ENCODE measurements around the gene FAM83F. TPM values are rescaled to one million over a fixed set of nuclear protein-coding genes. Genes with fewer than 3 reads are reported as not detected.

FAM83F gene
- polyA plus RNA-seq, 2 of the 4 experiments (the other 2 are of a cell fraction), result not detected

DNA sequence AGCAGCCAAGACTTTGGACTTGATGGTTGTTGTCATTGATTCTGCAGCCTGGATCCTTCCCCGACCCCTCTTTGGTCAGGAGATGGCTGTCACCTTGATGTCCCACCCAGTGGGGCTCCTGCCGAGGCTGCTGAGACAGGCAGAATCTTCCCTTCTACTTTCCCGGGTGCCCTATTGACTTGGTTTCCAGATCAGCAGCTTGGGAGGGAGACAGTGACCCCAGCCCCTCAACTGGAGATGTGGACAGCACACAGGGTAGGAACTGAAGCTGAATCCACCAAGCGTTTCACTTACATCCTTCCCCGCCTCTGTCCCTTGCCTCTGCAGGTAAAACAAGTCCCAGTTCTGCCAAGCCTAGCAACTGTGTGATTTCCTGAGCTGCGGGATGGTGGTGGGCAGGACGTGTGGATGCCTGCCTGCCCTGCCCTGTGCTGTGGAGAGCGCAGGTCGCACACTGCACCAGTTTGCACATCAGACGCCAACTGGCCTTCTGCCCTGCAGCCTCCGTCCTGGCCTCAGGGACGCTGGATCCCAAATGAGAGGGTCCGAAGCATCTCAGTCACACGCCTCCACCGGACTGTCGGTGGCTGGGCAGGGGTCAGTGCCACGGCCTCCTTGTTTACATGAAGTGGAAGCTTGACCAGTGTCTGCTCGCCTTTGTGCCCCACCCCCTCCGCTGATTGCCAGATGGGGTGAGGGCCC lies 34.6 kb downstream of the FAM83F start:
- ChIA-PET CTCF (interaction anchor here (0.7 to 28.4 kb wide), 4 partner anchors 7 to 870 kb away, joined by 3 to 899 read pairs (median 62); partner anchors contain the start of gene RPS19BP1), POLR2A (interaction anchor here (0.9 kb wide), 1 partner anchor 15 kb away, joined by 3 read pairs; no protein-coding TSS in a partner anchor)
- no peak overlapping the region for H3K4me3 ChIP-seq
- no peak for TF ChIP-seq MAZ (IDR thresholded peaks at IDR 0.05; ENCODE audit: borderline replicate concordance, low read depth, low read length)
- no peak for TF ChIP-seq SREBF2 (IDR thresholded peaks at IDR 0.05)
- TF ChIP-seq, protein P1, sequence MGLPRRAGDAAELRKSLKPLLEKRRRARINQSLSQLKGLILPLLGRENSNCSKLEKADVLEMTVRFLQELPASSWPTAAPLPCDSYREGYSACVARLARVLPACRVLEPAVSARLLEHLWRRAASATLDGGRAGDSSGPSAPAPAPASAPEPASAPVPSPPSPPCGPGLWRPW (IDR thresholded peaks at IDR 0.05), result no peak
- TF ChIP-seq, protein P2, sequence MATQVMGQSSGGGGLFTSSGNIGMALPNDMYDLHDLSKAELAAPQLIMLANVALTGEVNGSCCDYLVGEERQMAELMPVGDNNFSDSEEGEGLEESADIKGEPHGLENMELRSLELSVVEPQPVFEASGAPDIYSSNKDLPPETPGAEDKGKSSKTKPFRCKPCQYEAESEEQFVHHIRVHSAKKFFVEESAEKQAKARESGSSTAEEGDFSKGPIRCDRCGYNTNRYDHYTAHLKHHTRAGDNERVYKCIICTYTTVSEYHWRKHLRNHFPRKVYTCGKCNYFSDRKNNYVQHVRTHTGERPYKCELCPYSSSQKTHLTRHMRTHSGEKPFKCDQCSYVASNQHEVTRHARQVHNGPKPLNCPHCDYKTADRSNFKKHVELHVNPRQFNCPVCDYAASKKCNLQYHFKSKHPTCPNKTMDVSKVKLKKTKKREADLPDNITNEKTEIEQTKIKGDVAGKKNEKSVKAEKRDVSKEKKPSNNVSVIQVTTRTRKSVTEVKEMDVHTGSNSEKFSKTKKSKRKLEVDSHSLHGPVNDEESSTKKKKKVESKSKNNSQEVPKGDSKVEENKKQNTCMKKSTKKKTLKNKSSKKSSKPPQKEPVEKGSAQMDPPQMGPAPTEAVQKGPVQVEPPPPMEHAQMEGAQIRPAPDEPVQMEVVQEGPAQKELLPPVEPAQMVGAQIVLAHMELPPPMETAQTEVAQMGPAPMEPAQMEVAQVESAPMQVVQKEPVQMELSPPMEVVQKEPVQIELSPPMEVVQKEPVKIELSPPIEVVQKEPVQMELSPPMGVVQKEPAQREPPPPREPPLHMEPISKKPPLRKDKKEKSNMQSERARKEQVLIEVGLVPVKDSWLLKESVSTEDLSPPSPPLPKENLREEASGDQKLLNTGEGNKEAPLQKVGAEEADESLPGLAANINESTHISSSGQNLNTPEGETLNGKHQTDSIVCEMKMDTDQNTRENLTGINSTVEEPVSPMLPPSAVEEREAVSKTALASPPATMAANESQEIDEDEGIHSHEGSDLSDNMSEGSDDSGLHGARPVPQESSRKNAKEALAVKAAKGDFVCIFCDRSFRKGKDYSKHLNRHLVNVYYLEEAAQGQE (IDR thresholded peaks at IDR 0.05), result no peak
- TF ChIP-seq, protein P3, sequence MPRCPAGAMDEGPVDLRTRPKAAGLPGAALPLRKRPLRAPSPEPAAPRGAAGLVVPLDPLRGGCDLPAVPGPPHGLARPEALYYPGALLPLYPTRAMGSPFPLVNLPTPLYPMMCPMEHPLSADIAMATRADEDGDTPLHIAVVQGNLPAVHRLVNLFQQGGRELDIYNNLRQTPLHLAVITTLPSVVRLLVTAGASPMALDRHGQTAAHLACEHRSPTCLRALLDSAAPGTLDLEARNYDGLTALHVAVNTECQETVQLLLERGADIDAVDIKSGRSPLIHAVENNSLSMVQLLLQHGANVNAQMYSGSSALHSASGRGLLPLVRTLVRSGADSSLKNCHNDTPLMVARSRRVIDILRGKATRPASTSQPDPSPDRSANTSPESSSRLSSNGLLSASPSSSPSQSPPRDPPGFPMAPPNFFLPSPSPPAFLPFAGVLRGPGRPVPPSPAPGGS (IDR thresholded peaks at IDR 0.05), result no peak
- TF ChIP-seq EHMT2 (IDR thresholded peaks at IDR 0.05; ENCODE audit: low read depth), result no peak
- no peak for TF ChIP-seq GATA3 (IDR thresholded peaks at IDR 0.05; ENCODE audit: borderline replicate concordance)
- TF ChIP-seq CBX2 (IDR thresholded peaks at IDR 0.05; ENCODE audit: borderline replicate concordance, low read depth), result no peak
- TF ChIP-seq PHF8 (IDR thresholded peaks at IDR 0.05; ENCODE audit: borderline replicate concordance, low read depth), result no peak
- H3K27ac ChIP-seq, result no peak overlapping the region
- FAIRE-seq (no peak), ATAC-seq (no peak), DNase-seq (ENCODE audit: low read depth in 1 of 2, low spot score in 1 of 2) (no peak)
- no peak overlapping the region for H3K4me2 ChIP-seq
- H3K9me3 ChIP-seq, result no peaks in the 10 kb centered on the region
- WGBS (ENCODE audit: missing lambda C conversion rate), result 60% methylated on average over 13 of the region's 19 CpGs
- H3K4me1 ChIP-seq, result no peaks in the 10 kb centered on the region

DNA sequence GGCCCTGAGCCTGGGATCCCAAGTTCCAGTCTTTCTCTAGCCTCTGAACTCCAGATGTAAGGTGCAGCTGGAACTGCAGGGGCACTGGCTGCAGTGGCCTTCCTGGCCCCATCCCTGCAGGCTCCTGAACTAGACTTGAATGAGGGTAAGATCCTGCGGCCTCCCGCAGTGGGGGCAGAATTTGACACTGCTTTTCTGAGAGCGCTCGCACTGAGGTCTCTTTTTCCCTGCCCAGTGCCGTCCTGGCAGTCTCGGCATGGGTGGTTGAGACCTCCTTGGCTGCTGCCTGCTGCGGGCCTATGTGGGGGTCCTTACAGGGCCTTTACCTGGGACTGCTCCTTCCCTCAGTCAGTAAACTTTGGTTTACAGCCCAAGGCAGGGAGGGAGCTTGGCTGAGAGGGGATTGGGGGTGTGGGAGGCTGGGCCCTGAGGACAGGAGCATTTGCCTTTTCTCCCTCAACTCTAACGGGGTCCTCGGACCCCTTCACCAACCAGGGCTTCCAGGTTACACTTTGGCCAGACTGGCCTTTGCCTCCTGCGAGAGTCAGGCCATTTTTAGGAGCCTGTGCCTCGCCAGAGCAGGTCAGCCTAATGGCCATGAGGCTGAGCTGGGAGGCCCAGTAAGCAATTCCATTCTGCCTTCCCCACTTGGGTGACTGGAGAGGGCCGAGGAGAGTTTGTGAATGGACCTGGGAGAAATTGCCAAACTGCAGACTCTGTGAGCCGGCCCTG lies 35.4 kb downstream of the FAM83F start:
- Histone ChIP-seq H3K9me3 (no peaks in the 10 kb centered on the region), H3K4me3 (no peak overlapping the region), H3K4me1 (no peaks in the 10 kb centered on the region), H3K4me2 (no peak overlapping the region), H3K27ac (no peak overlapping the region)
- no peak for ATAC-seq
- 78% methylated on average over 9 of the region's 13 CpGs for WGBS (ENCODE audit: missing lambda C conversion rate)
- ChIA-PET CTCF (interaction anchor here (1.0 to 28.4 kb wide), 3 partner anchors 6 to 536 kb away, joined by 3 to 899 read pairs (median 122); partner anchors contain the start of gene RPS19BP1), POLR2A (no interaction called here)
- FAIRE-seq, result no peak
- no peak for DNase-seq (ENCODE audit: low read depth in 1 of 2, low spot score in 1 of 2)
- TF ChIP-seq HOXA7 (CRISPR knock-in tag; IDR thresholded peaks at IDR 0.05) (no peak), ESRRA (IDR thresholded peaks at IDR 0.05; ENCODE audit: borderline replicate concordance, low read length) (no peak), CBX8 (IDR thresholded peaks at IDR 0.05) (no peak), EP300 (IDR thresholded peaks at IDR 0.05) (no peak), FOXS1 (CRISPR knock-in tag; IDR thresholded peaks at IDR 0.05) (no peak), SMC3 (IDR thresholded peaks at IDR 0.05) (no peak), NR3C1 (IDR thresholded peaks at IDR 0.05) (no peak)
- TF ChIP-seq, protein P2 (IDR thresholded peaks at IDR 0.05), result no peak
- TF ChIP-seq, protein P4, sequence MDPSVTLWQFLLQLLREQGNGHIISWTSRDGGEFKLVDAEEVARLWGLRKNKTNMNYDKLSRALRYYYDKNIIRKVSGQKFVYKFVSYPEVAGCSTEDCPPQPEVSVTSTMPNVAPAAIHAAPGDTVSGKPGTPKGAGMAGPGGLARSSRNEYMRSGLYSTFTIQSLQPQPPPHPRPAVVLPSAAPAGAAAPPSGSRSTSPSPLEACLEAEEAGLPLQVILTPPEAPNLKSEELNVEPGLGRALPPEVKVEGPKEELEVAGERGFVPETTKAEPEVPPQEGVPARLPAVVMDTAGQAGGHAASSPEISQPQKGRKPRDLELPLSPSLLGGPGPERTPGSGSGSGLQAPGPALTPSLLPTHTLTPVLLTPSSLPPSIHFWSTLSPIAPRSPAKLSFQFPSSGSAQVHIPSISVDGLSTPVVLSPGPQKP (IDR thresholded peaks at IDR 0.05; ENCODE audit: low read depth, low read length), result no peak
